Stimulated activated CD8-positive, alpha-beta memory T cell treated with anti-CD3 and anti-CD28 coated beads, Interleukin-2, amount 100 ng/mL, for 1 hour (primary cell): ENCODE results near the gene ARSA.
"Not testable (repeated sequence)": the region's sequence is repeated elsewhere in the genome, so short reads cannot be mapped to it uniquely, and the experiment has no call there.

Experiments used
- DNase-seq, 2 donors: peaks; one replicate each; pipeline ENCODE4 v3.0.0-alpha.2; 2020; ENCODE audit warnings: low read depth in 2 of 2

ARSA gene

DNA sequence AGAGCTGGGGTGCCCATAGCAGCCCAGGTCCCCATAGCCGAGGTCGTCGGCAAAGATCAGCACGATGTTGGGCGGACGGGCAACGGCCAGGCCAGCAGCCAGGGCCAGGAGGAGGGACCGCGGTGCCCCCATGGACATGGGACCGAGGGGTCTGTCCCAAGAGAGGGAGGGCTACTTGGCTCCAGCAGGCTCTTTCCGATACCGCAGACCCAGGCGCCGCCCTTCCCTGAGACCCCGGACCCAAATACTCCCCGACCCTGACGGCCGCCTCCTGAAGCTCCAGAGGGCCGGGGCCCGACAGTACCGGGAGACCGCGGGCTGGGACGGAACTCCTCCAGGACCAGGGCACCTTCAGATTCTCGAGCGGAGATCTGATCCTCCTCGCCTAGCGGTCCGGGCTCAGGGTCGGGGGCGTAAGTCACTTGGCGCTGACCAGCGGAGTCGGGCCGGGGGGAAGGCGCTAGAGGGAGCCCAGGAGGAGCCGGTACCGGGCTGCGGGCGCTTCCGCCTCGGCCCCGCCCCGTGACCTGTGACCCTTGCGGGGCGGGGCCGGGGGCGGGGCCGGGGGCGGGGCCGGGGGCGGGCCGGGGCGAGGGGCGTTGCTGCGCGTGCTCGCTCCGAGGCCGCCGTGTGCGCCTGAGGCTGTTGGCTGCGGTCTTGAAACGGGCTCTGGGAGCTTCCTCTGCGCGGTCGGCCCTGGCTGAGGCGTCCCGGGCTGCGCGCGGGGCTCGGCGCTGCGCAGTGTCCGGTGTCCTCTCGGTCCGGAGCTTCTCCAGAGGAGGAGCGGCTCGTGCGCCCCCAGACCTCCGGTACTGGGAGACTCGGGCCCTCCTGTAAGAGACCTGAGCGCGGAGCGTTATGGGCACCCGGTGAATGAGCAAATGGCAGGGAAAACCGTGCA, at the start of gene ARSA:
Gene ARSA, minus strand, starts transcription at position 511 of the 901 bp plus-strand sequence. Its CDS starts 373 bp downstream, at position 138.
- DNase-seq: peak; percentile 54 to 61

DNA sequence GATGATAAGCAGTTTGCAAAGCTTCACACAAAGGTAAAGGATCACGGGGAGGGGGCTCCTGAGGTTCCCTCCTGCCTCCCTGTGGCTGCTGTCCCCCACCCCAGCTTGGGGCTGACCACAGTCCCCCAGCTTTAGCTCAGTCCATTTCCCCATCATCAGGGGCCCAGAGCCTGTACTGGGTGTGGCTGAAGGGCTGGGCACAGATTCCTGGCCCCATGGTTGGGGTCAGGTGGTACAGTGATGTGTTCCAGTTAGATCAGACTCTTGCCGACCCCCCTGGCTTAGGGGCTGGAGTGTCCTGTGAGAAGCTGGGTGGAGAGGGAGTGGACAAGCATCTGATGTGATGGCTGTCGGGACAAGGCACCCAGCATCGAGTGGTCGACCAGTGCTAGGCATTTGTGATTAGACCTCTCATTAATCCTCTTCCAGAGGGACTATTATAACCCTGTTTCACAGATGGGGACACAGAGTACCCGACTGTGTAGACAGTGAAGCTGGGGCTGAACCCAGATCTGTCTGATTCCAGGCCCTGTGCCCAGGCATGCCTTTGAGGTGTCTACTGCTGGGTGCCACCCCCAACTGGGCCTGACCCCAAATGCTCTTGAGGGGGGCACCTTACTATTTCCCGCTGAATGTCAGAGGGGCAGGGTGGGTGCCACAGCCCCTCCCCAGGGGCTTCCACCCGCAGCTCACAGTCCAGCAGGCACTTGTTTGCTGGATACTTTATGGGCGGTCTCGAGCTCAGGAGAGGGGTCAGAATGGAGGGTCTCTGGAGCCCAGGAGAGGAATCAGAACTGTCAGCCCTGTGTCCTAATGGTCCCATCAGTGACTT, 48.9 kb upstream of the ARSA start:
- DNase-seq: no peak

DNA sequence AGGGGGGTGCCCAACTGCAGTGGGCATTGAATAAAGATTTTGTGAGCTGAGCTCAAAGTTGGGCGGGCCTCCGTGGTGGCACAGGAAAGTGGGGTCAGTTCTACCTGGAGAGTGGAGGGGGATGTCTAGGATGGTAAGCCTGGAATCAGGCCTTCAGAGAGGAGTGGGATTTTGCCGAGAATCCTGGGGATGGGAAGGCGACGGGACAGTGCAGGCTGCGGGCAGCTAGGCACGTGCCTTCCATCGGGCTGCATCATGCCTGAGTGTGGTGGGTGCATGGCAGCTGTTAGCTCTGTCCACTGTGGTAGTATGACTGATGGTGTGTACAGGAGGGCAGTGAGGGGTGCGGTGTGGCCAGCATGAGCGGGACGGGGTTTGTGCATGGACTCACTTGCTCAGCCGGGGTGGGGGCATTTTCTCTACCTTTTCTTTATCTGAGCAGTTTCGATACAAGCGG, 48.3 kb upstream of the ARSA start:
- DNase-seq: no peak

DNA sequence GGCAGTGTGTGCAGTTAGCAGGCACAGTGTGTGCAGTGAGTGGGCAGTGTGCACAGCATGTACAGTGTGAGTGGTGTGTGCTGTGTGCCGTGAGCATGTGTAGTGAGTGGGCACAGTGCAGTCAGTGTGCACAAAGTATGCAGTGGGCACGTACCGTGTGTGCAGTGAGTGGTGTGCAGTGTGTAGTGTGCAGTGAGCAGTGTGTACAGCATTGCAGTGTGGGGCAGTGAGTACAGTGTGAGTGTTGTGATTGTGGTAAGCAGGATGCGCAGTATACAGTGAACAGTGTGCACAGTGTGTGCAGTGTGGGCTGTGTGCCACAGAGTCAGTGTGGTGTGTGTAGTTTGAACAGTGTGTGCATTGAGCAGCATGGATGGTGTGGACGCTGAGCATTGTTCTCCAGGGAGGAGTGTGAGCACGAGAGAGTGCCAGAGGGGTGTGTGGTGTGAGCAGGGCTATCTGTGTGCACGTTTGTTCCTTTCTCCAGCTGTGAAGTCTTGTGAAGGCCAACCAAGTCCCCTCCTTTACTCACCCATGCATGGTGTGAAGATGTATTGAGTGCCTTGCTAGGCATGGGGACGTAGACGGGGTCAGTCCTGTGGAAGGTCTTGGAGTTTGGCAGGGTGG, 47.7 kb upstream of the ARSA start:
- no peak for DNase-seq

DNA sequence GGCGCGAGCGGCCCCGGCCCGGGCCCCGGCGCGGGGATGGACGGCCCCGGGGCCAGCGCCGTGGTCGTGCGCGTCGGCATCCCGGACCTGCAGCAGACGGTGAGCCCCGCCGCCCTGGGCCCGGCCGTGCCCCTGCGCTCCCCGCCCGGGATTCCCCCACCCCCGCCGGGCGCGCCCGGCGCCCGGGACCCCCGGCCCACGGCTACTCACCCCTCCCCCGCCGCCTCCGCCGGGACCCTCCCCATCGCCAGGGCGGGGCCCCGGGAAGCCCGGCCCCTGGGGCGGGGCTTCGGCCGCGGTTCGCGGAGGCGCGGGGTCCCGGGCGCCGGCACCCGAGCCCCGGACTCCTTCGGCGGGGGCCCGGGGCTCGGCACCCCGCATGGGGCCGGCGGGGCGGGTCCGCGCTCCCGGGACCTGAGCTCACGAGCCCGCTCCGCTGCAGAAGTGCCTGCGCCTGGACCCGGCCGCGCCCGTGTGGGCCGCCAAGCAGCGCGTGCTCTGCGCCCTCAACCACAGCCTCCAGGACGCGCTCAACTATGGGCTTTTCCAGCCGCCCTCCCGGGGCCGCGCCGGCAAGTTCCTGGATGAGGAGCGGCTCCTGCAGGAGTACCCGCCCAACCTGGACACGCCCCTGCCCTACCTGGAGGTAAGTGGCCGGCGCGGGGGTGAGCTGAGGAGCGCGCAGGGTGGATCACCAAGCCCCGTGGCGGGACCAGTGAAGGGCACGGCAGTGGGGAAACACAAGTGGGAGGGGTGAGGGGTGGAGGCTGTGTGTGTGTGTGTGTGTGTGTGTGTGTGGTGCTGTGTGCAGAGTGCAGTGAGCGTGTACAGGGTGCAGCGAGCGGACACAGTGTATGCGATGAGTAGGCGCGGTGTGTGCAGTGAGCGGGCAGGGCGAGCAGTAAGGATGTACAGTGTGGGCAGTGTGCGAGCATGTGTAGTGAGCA, 46.9 kb upstream of the ARSA start:
- no peak for DNase-seq

DNA sequence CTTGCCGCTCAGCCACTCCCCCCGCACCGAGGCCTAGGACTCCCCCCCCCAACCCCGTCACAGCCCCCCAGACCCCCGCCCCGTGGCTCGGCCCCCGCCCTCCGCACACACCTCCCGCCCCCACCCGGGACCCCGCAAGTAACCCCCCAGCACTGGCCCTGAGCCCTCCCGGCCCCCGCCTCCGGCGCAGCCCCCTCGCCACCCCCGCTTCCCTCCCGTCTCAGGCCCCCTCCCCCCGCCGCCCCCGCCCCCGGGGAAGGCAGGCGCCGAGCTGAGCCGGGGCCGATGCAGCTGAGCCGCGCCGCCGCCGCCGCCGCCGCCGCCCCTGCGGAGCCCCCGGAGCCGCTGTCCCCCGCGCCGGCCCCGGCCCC, 46.2 kb upstream of the ARSA start:
- no peak for DNase-seq

DNA sequence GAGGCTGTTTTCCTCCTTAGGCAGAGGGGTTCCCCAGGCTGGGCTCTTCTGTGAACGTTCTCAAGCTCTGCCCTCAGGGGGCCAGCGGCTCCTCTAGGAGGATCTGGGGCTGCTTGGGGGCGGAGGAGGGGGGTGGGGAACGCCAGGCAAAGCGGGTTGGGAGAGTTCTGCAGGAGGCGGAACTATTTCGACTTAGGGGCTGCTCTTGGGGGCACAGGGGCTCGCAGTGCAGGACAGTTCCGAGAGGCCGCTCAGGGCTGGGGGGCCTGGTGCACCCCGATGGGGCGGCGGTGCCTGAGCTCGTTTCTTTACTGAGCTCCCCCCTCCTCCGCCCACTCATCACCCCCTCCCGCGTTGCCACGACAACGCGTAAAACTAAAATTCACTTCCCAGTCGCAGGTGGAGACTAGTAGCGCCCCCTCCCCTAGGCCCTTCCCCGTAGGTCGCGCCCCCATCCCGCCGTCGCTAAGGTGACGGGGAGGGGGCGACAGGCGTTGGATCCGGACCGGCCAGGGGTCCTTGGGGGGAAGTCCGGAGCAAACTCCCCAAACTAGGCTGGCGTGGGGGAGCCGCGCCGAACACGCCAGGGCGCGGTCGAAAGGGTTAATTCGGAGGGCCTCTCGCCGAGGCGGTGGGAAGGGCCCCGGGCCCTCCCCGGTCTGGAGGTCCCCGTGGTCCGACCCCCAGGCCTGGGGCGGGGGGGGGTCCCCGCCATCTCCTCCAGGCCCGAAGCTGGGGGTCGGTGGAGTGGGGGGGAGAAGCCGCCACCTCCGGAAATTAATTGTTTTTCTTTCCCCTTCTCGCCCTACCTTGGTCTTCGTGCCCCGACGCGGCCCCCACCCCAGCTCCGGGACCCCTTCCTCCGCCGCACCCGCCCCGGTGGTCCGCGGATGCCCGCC, 45.5 kb upstream of the ARSA start:
- DNase-seq: no peak

DNA sequence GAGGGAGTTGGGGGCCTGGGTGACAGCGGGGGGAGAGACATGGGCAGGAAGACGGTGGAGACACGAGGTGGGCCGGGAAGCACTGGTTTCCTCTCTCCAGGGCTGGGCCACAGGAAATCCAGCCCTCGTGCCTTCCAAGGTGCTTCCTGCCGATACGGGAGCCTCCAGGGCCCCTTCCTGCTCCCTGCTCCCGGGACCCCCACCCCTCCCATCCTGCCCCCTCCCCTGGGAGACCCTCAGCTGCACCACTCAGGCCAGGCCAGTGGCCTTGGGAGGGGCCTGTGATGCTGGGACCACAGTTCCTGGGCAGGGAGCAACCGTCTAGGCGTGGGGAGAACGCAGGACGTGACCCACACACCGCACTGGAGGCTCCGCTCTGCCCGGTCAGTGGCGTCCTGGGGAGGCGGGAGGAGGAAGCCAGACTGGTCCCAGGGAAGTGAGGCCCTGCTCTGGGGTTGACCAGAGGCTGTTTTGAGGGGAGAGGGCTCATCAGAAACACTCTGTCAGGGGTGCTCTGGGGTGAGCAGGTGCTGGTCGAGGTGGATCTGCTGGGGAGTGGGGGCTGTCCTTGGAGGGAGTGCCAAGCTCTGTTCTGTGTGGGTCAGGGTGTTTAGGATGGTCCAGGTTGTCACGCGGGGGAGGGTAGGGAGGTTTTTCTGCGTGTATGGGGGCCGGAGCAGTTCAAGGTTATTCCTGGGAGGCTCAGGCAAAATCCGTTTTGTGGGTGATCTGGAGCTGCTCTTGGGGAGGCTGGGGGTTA, 44.7 kb upstream of the ARSA start, which contains the start of gene SHANK3:
Gene SHANK3, plus strand, starts transcription at position 353 of the 760 bp plus-strand sequence.
- no peak for DNase-seq

DNA sequence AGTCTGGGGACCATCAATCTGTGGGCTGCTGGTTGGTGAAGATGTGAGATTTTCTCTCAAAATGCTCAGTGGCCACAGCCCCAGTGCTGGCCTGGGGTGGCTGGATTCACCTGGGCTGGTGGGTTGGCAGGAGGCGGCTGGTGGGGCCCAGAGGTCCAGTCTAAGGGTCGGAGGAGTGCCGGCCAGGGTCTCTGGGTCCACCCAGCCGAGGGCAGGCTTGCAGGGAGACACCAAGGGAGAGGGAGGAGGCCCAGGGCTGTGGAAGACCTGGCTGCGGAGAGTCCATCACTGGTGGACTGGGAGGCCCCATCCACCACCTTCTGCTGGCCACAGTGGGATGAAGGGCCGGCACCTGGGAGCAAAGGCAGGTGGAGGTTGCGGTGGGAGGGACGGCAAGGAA, 44.1 kb upstream of the ARSA start:
- no peak for DNase-seq

DNA sequence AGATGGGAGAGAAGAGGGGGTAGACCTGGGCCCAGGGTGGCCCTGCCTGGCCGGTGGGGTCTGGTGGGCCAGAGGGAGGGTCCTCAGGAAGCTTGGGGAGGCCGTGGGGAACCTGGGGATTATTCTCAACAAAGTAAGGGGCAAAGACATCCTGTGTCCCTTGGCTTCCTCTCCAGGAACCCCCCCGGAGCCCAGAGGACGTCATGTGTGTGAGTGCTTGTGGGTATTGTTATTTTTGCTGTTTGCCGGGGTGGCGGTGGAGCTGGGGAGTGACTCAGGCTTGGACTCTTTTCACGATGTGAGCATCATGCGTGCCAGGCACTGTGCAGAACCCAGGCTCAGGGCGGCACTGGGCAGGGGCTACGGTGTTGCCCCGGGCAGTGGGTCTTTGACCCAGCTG, 43.7 kb upstream of the ARSA start:
- DNase-seq: no peak

DNA sequence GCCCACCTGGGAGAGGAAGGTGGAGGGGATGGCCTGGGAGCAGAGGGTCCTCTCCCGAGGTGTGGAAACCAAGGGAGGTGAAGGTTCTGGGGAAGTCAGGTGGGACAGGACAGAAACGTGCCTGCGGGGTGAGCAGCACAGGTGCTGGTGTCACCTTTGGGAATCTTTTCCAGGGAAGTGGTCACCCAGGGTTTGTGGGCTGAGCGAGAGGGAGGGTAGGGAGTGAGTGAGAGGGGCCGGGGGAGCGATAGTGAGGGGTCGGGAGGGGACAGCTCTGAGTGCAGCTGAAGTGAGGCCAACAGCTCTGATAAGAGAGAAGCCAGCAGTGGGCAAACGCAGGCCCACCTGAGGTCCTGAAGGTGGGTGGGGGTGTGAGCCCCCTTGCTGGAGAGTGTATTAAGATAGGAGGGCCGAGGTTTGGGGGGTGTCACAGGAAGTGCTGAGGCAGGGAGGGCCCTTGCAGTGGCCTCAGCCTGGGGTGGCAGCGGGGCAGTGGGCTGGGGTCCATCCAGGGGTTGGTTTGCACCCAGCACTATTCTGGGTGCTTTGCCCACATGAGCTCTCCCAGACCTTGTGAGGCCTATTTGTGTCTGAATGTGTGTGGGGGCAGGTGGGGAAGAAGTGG, 43.1 kb upstream of the ARSA start:
- DNase-seq: no peak

DNA sequence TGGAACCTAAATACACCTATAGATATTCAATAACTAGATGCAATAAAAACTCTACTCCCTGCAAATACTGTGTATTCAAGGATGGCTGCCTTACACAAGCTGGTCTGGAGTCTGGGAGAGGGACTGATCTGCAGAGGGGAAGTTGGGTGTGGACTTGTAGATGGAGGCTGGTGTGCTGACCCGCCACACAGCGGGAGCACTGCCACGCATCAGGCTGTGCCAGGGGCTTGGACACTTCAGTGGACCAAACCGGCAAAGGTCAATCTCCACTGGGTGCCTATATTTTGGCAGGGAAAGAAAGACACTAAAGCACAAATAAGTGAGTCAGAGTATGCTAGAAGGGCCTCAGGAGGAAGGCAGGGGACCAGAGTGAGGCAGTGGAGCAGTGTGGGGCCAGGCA, 42.6 kb upstream of the ARSA start:
- DNase-seq: no peak

DNA sequence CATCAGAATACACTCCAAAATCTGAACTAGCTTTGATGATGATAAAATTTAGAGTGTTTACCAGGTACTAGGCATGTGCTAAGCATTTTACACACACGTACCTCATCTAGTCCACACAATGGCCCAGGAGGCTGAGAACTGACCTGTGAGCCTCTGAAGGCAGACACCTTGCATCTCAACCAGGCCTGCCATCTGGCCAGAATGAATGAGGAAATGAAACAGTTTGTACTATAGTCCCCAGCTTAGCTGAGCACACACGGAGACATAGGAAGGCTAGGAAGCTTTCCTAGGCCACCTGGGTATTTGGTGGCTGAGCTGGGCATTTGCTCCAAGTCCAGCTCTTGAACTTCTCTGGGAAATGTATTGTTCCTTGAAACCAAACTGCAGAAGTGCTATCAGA, 37.8 kb upstream of the ARSA start:
- DNase-seq: no peak

DNA sequence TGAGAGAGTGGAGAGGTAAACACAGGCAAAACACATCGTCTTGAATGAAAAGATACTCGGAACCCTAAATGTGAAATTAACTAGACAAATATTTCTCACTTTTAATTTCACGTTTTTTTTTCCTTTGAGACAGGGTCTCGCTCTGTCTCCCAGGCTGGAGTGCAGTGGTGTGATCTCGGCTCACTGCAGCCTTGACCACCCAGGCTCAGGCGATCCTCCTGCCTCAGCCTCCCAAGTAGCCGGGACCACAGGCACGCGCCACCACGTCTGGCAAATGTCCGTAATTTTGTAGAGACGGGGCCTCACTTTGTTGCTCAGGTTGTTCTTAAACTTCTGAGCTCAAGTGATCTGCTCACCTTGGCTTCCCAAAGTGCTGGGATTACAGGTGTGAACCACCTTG, 37.3 kb upstream of the ARSA start:
- DNase-seq: no peak

DNA sequence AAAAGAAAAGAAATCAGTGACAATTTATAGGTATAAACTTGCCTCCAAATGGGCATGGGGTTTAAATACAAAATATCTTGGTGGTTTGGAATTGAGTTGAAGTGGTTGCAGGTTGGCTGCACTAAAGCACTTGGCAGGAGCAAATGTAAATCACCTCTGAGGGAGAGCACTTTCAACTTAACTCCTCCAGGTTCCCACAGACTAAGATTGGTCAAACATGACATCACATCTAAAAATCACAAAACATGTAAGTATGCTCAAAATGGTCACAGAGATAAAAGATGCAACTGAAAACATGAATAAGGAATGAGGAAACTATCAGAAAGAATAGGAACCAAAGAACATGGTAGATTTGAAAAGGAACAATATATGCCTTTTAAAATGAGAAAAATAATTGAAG, 32.4 kb upstream of the ARSA start:
- no peak for DNase-seq

DNA sequence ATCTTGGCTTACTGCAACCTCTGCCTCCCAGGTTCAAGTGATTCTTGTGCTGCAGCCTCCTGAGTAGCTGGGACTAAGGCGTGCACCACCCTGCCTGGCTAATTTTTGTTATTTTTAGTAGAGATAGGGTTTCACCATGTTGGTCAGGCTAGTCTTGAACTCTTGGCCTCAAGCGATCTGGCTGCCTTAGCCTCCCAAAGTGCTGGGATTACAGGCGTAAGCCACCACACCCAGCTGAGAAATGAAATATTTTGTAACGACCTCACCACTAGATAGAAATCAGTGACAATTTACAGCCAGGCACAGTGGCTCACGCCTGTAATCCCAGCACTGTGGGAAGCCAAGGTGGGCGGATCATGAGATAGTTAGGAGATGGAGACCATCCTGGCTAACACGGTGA, 31.8 kb upstream of the ARSA start:
- not testable (repeated sequence) for DNase-seq

DNA sequence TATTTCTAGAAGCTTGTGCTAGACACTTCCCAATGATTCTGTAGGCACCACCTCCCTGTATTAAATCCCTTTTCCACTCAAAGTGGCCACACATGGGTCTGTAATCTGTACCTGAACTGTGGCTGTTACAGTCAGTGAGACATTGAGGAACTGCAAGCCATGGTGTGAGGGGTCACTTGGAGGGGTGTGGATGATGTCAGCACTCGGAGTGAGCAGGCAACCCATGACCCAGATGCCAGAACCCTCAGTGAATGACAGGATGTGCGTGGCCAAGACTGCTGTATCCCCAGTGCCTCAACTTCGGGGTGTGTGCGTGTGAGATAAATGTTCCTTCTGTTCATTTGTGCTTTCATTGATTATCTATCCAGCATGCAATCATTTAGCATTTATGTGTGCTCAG, 30.0 kb upstream of the ARSA start:
- no peak for DNase-seq

DNA sequence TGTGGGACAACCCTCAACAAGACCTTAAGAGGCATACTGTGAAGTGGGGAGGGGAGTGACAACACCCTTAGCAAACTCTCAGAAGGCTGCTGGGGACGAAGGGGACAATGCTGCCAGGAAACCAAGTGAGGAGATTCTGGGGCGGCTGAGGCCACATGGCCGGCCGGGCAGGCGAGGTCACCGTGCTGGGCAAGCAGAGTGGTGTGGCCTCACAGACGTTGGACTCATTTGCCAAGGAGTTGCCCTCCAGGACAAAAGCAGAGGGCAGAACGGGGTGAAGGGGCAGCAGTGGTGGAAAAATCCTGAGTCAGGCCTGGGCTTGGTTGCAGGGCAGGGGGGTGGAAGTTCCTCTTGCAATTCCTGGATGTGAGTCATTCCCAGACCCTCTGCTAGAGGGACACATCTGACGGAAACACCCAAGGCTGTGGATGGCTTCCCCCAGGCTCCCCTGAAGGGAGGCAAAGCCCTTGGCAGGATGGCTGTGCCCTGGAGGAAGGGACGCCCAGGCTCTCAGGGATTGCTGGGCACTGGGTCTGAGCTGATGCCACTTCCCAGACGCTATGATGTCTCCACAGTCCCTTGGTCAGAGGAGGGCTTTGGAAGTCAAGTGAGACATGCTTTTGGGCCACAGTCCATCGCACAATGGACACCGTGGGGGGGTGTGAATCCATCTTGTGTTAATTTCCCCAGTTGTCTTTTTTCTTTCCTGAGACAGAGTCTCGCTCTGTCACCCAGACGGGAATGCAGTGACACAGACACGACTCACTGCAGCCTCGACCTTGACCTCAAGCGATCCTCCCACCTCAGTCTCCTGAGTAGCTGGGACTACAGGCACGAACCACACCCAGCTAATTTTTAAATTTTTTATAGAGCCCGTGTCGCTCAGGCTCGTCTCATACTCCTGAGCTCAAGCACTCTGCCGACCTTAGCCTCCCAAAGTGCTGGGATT, 28.4 kb upstream of the ARSA start:
- no peak for DNase-seq
